T-helper 1 cell treated with Interleukin-12 subunit alpha and Interleukin-12 subunit beta and Interleukin-4 antibody, amounts not matched to agents 30 μg/mL and 1 μg/mL, for 36 hours (primary cell): ENCODE results near the gene PCCB.
A peak's percentile ranks its signal among the peaks of the same experiment; 100 is the strongest.
"Not testable (repeated sequence)": the region's sequence is repeated elsewhere in the genome, so short reads cannot be mapped to it uniquely, and the experiment has no call there.

Experiments
- H3K27ac Mint-ChIP-seq: one replicate; pipeline ENCODE4 v1.8.0; 2021; ENCODE audit warnings: mild to moderate bottlenecking, mixed read lengths
- H3K27me3 Mint-ChIP-seq: one replicate; pipeline ENCODE4 v1.8.0; 2021; ENCODE audit warnings: low read depth, mixed read lengths
- H3K36me3 Mint-ChIP-seq: one replicate; pipeline ENCODE4 v1.8.0; 2021; ENCODE audit warnings: low read depth, mixed read lengths
- H3K4me1 Mint-ChIP-seq: one replicate; pipeline ENCODE4 v1.8.0; 2021; ENCODE audit warnings: low read depth, mixed read lengths
- H3K4me3 Mint-ChIP-seq: one replicate; pipeline ENCODE4 v1.8.0; 2021; ENCODE audit warnings: mild to moderate bottlenecking, moderate library complexity, mixed read lengths
- H3K9me3 Mint-ChIP-seq: one replicate; pipeline ENCODE4 v1.8.0; 2021; ENCODE audit warnings: mixed read lengths

The PCCB gene

DNA sequence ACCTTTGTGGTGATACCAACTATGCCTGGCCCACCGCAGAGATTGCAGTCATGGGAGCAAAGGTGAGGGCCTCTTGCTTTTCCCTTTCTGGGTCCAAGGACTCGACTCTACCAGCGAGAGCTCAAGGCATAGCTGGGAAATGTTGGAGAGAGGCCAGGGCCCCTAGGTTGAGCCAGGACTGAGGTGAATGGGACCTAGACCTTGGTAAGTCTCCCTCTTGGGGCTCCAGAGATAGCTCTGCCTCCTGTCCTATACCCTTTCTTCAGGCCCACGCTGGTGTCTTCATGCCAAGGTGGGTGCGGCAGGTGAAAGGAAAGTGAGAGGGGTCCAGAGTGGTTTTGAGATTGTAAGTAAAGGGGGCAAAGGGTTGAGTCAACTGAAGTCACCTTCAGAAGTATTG is 77.5 kb downstream of the PCCB start:
- H3K36me3 Mint-ChIP-seq, result peaks cover 39% of the 10 kb centered on the region
- H3K9me3 Mint-ChIP-seq, result peaks cover 18% of the 10 kb centered on the region
- no peaks in the 10 kb centered on the region for H3K4me1 Mint-ChIP-seq
- no peak overlapping the region for H3K4me3 Mint-ChIP-seq
- H3K27ac Mint-ChIP-seq, result no peak overlapping the region
- no peaks in the 10 kb centered on the region for H3K27me3 Mint-ChIP-seq

GRCh38 chr3:136329593-136329992 is 79.5 kb downstream of the PCCB start:
- H3K36me3 Mint-ChIP-seq, result peaks cover 41% of the 10 kb centered on the region
- no peak overlapping the region for H3K4me3 Mint-ChIP-seq
- no peaks in the 10 kb centered on the region for H3K4me1 Mint-ChIP-seq
- no peaks in the 10 kb centered on the region for H3K27me3 Mint-ChIP-seq
- H3K27ac Mint-ChIP-seq, result no peak overlapping the region
- peaks cover under 1% of the 10 kb centered on the region for H3K9me3 Mint-ChIP-seq

GRCh38 chr3:136330900-136331299 is 80.8 kb downstream of the PCCB start:
- Mint-ChIP-seq H3K9me3 (no peaks in the 10 kb centered on the region), H3K4me1 (no peaks in the 10 kb centered on the region), H3K27me3 (no peaks in the 10 kb centered on the region), H3K36me3 (peaks cover 44% of the 10 kb centered on the region), H3K27ac (no peak overlapping the region), H3K4me3 (no peak overlapping the region)

- Mint-ChIP-seq H3K4me3 (no peak overlapping the region), H3K27ac (no peak overlapping the region), H3K27me3 (no peaks in the 10 kb centered on the region), H3K36me3 (peaks cover 44% of the 10 kb centered on the region), H3K9me3 (no peaks in the 10 kb centered on the region), H3K4me1 (no peaks in the 10 kb centered on the region)
Observed at GRCh38 chr3:136332302-136332701, 82.2 kb downstream of the PCCB start.

GRCh38 chr3:136332776-136333175 is 82.6 kb downstream of the PCCB start:
- H3K27ac Mint-ChIP-seq, result no peak overlapping the region
- H3K36me3 Mint-ChIP-seq, result peaks cover 45% of the 10 kb centered on the region
- H3K9me3 Mint-ChIP-seq, result no peaks in the 10 kb centered on the region
- H3K27me3 Mint-ChIP-seq, result no peaks in the 10 kb centered on the region
- no peaks in the 10 kb centered on the region for H3K4me1 Mint-ChIP-seq
- no peak overlapping the region for H3K4me3 Mint-ChIP-seq

DNA sequence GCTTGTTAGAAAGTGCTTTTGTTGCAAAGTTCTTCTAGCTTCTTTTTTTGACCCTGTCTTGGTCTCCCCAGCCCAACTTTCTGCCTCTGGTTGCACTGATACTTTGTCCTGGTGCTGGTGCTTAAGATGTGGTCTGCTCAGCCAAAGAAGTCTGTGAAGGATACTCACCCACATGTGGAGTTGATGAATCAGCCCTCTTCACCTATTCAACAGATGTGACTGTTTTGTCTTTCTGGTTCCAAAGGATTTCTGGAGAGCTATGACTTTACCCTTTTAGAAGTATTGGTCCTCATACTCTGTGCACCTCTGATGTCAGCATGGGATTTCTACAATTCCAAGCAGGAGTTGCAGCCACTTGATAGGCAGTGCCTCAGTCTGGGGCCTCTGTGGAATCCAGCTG is 84.1 kb downstream of the PCCB start:
- H3K27me3 Mint-ChIP-seq, result no peaks in the 10 kb centered on the region
- peaks cover 49% of the 10 kb centered on the region for H3K36me3 Mint-ChIP-seq
- H3K4me3 Mint-ChIP-seq, result no peak overlapping the region
- H3K4me1 Mint-ChIP-seq, result no peaks in the 10 kb centered on the region
- H3K27ac Mint-ChIP-seq, result no peak overlapping the region
- no peaks in the 10 kb centered on the region for H3K9me3 Mint-ChIP-seq

GRCh38 chr3:136334726-136335125 is 84.6 kb downstream of the PCCB start:
- H3K27me3 Mint-ChIP-seq, H3K4me1 Mint-ChIP-seq, H3K27ac Mint-ChIP-seq, H3K4me3 Mint-ChIP-seq, H3K9me3 Mint-ChIP-seq: not testable (repeated sequence)
- H3K36me3 Mint-ChIP-seq, result peaks cover 51% of the 10 kb centered on the region

GRCh38 chr3:136336329-136337100 is 86.4 kb downstream of the PCCB start:
- Mint-ChIP-seq H3K36me3 (peaks cover 57% of the 10 kb centered on the region), H3K27me3 (no peaks in the 10 kb centered on the region), H3K4me3 (no peak overlapping the region), H3K27ac (no peak overlapping the region), H3K9me3 (no peaks in the 10 kb centered on the region), H3K4me1 (no peaks in the 10 kb centered on the region)

DNA sequence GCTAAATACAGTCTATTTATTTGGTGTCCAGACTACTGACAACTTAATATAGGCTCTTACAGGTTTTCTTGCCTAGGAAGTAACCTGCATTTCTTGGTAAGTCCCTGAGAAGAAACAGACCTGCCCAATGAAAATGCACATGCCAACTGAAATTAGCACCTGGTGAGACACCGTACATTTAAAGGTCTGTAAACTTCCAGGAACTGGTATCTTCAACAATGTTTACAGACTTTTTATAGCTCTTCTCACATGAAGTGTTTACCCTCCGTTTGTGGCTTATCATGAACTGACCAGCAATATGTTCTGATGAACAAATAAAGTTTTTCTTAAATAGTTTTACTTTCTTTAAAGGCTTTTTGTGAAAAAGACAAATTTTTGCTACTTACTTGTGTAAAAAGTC is 93.3 kb downstream of the PCCB start:
- no peaks in the 10 kb centered on the region for H3K27me3 Mint-ChIP-seq
- H3K4me3 Mint-ChIP-seq, result no peak overlapping the region
- peaks cover 6% of the 10 kb centered on the region for H3K4me1 Mint-ChIP-seq
- no peak overlapping the region for H3K27ac Mint-ChIP-seq
- H3K9me3 Mint-ChIP-seq, result no peaks in the 10 kb centered on the region
- peaks cover 34% of the 10 kb centered on the region for H3K36me3 Mint-ChIP-seq

DNA sequence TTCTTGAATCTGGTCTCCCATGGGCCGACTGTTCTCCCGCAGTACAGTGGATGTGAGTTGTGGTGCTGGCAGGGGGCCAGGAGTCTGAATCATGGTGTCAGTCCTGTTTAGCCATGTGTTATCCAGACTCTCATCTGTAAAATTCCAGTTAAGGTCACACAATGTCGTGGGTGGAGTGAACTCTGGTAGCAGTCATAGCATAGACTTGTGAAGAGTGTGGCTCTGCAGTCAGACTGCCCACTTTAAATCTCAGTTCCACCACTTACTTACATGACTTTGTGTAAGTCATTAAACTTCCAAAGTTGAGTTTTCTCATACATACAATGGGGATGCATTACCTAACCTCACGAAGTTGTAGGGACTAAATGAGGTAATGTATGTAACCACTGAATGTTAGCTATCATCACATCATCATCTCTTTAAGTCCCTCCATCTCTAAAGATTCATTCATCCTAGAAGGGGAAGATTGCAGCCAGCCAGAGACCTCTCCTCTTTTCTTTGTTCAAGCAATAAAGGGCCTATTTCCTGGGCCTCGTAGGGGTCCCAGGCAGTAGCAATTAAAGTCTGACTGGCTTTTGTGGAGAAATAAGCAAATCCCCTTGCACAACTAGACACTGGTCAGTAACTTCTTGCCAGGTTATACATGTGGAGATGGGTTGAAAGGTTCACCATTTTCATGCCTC is 93.9 kb downstream of the PCCB start:
- Mint-ChIP-seq H3K27me3 (no peaks in the 10 kb centered on the region), H3K27ac (peak overlapping the region; percentile 11), H3K9me3 (no peaks in the 10 kb centered on the region), H3K4me1 (peaks cover 6% of the 10 kb centered on the region), H3K4me3 (no peak overlapping the region), H3K36me3 (peaks cover 28% of the 10 kb centered on the region)

- Mint-ChIP-seq H3K9me3 (no peaks in the 10 kb centered on the region), H3K27ac (no peak overlapping the region), H3K27me3 (no peaks in the 10 kb centered on the region)
Observed at GRCh38 chr3:136346486-136346885, 96.3 kb downstream of the PCCB start.

GRCh38 chr3:136350132-136350531 is 100.0 kb downstream of the PCCB start:
- no peak overlapping the region for H3K4me3 Mint-ChIP-seq
- peaks cover 14% of the 10 kb centered on the region for H3K4me1 Mint-ChIP-seq
- no peaks in the 10 kb centered on the region for H3K9me3 Mint-ChIP-seq
- H3K27ac Mint-ChIP-seq, result no peak overlapping the region
- no peaks in the 10 kb centered on the region for H3K27me3 Mint-ChIP-seq
- peaks cover 10% of the 10 kb centered on the region for H3K36me3 Mint-ChIP-seq

More at GRCh38 chr3:136346486-136346885, 96.3 kb downstream of the PCCB start:
- Mint-ChIP-seq H3K4me1 (peaks cover 6% of the 10 kb centered on the region), H3K36me3 (peaks cover 17% of the 10 kb centered on the region), H3K4me3 (no peak overlapping the region)

DNA sequence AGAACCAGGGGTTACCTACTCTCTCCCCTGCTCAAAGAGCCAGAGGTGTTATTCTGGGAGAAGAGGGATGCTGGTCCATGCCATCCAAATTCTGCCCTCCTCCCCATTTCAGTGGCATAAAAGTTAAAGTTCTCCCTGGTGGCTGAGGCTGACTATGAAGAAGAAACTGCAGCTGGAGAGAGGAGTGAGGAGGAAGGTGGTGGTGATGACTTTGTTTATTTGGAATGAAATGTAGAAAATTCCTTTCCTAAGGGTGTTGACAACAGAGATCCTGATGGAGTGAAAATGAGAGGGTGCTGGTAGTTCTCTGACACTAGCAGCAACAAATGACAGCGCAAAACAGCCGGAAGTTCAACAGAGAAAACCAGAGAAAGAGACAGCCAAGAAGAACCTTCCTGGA is 100.4 kb downstream of the PCCB start:
- H3K27me3 Mint-ChIP-seq, result no peaks in the 10 kb centered on the region
- peaks cover 14% of the 10 kb centered on the region for H3K36me3 Mint-ChIP-seq
- H3K27ac Mint-ChIP-seq, result no peak overlapping the region
- H3K9me3 Mint-ChIP-seq, result peaks cover 4% of the 10 kb centered on the region
- peaks cover 15% of the 10 kb centered on the region for H3K4me1 Mint-ChIP-seq
- no peak overlapping the region for H3K4me3 Mint-ChIP-seq

DNA sequence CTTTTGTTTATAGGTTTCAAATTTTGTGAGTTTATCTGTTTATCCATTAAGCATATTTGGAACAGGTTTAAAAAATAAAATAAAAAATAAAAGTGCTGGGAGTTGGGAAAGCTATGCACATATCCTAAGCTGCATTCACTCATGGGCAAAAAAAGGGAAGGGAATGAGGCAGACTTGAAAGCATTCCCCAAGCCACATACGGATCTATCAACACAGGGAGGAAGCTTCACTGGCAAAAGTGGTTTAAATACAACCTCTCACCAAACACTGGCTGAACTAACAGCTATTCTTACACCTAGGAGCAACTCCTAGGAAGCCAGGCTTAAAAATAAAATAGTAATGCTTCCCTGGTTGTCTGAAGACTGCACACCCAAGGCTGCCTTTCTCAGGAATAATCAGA is 101.2 kb downstream of the PCCB start:
- Mint-ChIP-seq H3K4me3 (no peak overlapping the region), H3K36me3 (peaks cover 18% of the 10 kb centered on the region), H3K27ac (no peak overlapping the region), H3K9me3 (peaks cover 10% of the 10 kb centered on the region), H3K27me3 (no peaks in the 10 kb centered on the region), H3K4me1 (peaks cover 19% of the 10 kb centered on the region)

DNA sequence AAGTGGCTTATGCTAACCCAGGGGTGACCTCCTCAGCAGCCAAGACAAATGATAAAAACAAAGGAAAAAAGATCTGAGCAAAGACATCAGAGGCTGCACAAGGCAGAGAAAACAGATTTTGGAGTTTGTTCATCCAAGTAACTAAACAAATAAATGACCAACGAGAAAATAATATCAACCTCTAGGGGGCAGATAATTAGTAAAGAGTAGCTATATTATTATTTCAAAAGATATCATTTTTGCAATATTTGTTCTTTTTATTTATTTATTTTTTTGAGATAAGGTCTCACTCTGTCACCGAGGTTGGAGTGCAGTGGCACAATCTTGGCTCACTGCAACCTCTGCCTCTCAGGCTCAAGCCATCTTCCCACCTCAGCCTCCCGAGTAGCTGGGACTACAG is 101.8 kb downstream of the PCCB start:
- H3K27me3 Mint-ChIP-seq, result no peaks in the 10 kb centered on the region
- H3K36me3 Mint-ChIP-seq, result peaks cover 19% of the 10 kb centered on the region
- no peak overlapping the region for H3K4me3 Mint-ChIP-seq
- H3K9me3 Mint-ChIP-seq, result peaks cover 10% of the 10 kb centered on the region
- peaks cover 19% of the 10 kb centered on the region for H3K4me1 Mint-ChIP-seq
- no peak overlapping the region for H3K27ac Mint-ChIP-seq
